Fibroblast of upper back skin (primary cell): Measurements from ENCODE around the gene ZBED1.
A peak's percentile ranks its signal among the peaks of the same experiment; 100 is the strongest.

Source experiments
- DNase-seq: peaks from one replicate; pipeline ENCODE4 v3.0.0-alpha.2; 2013

The ZBED1 gene

GRCh38 chrX:2451501-2452316 lies 49.1 kb downstream of the ZBED1 start:
- DNase-seq = peak; percentile 61

- no peak for DNase-seq
These were observed 50.1 kb downstream of the ZBED1 start for GRCh38 chrX:2450681-2451080.

- DNase-seq = no peak
These were observed 51.5 kb downstream of the ZBED1 start for GRCh38 chrX:2449135-2449886.

GRCh38 chrX:2447484-2447883 lies 53.3 kb downstream of the ZBED1 start:
- DNase-seq = no peak

- DNase-seq = no peak
These were observed 54.0 kb downstream of the ZBED1 start for GRCh38 chrX:2446815-2447214.

GRCh38 chrX:2445662-2446623 lies 54.8 kb downstream of the ZBED1 start:
- DNase-seq = no peak

- DNase-seq = no peak
These were observed 58.1 kb downstream of the ZBED1 start for GRCh38 chrX:2442694-2443093.

- DNase-seq = no peak
These were observed 59.3 kb downstream of the ZBED1 start for GRCh38 chrX:2441466-2441865.

GRCh38 chrX:2439613-2440012 lies 61.2 kb downstream of the ZBED1 start:
- no peak for DNase-seq
